ENCODE data around the gene TOMM20L.

DNA sequence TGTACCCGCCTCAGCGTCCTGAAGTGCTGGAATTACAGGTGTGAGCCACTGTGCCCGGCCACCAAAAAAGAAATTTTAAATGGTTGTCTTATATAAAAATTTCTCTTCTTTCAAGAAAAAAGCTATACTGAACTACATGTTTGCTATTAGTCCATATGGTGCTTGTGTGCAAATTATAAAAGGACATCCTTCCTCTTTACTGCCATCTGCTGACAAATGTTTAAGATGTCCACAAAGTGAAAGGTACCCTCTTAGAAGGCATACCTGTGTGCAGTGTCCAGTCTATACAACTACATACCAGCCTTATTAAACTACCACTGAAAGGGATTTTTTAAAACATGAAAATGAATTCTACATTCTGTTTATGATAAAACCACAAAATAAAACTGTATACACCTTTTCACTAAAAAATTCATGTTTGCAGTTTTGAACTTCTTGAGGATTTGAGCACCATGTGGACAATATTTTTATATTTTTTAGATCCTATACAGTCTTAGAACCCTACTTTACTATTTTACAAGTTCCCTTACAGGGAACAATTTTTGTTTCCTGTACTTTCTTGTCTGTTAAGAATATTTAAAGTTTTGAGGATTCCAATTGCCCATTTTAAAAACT lies 32.8 kb upstream of the TOMM20L start:
- TF ChIP-seq POLR2AphosphoS5 (IDR thresholded peaks at IDR 0.05; ENCODE audit: insufficient read depth in 1 of 2, low read depth in 1 of 2) (no peak), POLR2A (IDR thresholded peaks at IDR 0.05) (no peak)
- TF ChIP-seq, protein P1, sequence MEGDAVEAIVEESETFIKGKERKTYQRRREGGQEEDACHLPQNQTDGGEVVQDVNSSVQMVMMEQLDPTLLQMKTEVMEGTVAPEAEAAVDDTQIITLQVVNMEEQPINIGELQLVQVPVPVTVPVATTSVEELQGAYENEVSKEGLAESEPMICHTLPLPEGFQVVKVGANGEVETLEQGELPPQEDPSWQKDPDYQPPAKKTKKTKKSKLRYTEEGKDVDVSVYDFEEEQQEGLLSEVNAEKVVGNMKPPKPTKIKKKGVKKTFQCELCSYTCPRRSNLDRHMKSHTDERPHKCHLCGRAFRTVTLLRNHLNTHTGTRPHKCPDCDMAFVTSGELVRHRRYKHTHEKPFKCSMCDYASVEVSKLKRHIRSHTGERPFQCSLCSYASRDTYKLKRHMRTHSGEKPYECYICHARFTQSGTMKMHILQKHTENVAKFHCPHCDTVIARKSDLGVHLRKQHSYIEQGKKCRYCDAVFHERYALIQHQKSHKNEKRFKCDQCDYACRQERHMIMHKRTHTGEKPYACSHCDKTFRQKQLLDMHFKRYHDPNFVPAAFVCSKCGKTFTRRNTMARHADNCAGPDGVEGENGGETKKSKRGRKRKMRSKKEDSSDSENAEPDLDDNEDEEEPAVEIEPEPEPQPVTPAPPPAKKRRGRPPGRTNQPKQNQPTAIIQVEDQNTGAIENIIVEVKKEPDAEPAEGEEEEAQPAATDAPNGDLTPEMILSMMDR (IDR thresholded peaks at IDR 0.05), result no peak
